IMR-90 (cell line): ENCODE results near the gene FAM110D. TPM values are rescaled to one million over a fixed set of nuclear protein-coding genes. Genes with fewer than 3 reads are reported as not detected.

Source experiments
- ATAC-seq: fragments of 200-7000 bp; cut with Tn5 transposase; 2 replicates; pipeline ENCODE4 v1.9.1; 2020; ENCODE audit warnings: low read depth, mild to moderate bottlenecking, moderate library complexity
- BruUV-seq: library from RNA; stranded (reverse); fragments of 400-500 nt; replicated peaks from 2 replicates; lab custom pipeline; 2021; lab: Mats Ljungman, UMichigan
- CTCF ChIA-PET: fragments of 300-600 bp; formaldehyde crosslinking; extraction: SDS; loops from one replicate; lab custom pipeline; 2021; ENCODE audit warnings: antibody characterized with exemption; lab: Yijun Ruan, JAX
- POLR2A ChIA-PET: fragments of 300-600 bp; sonication (Branson Sonifier 250); formaldehyde crosslinking; loops from one replicate; lab custom pipeline; 2022; ENCODE audit warnings: antibody characterized with exemption; ENCODE audit not compliant: unreplicated experiment; lab: Charles Lee
- DNase-seq: peaks from one replicate; pipeline ENCODE4 v3.0.0; 2013
- H2AFZ ChIP-seq: replicated peaks from 2 replicates; pipeline ENCODE3; 2013; ENCODE audit warnings: low read length, mild to moderate bottlenecking; ENCODE audit not compliant: poor library complexity
- H2AK5ac ChIP-seq: 2 replicates; pipeline ENCODE4 v1.6.1; 2013; ENCODE audit warnings: low read depth, low read length, inconsistent platforms
- H2AK9ac ChIP-seq: replicated peaks from 2 replicates; pipeline ENCODE3; 2013; ENCODE audit warnings: mild to moderate bottlenecking, low read depth, low read length, moderate library complexity; ENCODE audit not compliant: poor library complexity
- H2BK120ac ChIP-seq: 2 replicates; pipeline ENCODE4 v1.6.1; 2013; ENCODE audit warnings: low read depth, low read length, inconsistent platforms
- H2BK15ac ChIP-seq: 3 replicates; pipeline ENCODE4 v1.6.1; 2013; ENCODE audit warnings: low read depth, low read length, inconsistent platforms
- H2BK20ac ChIP-seq: 2 replicates; pipeline ENCODE4 v1.6.1; 2013; ENCODE audit warnings: low read depth, mild to moderate bottlenecking, inconsistent platforms, low read length, moderate library complexity
- H2BK5ac ChIP-seq: 2 replicates; pipeline ENCODE4 v1.6.1; 2013; ENCODE audit warnings: mild to moderate bottlenecking, low read depth, low read length, inconsistent platforms; ENCODE audit not compliant: poor library complexity, severe bottlenecking
- H3K14ac ChIP-seq: replicated peaks from 2 replicates; pipeline ENCODE4 v1.6.1; 2013; ENCODE audit warnings: low read depth, low read length, inconsistent platforms
- H3K18ac ChIP-seq: 2 replicates; pipeline ENCODE4 v1.6.1; 2013; ENCODE audit warnings: low read depth, low read length, control low read depth
- H3K23ac ChIP-seq: 2 replicates; pipeline ENCODE4 v1.6.1; 2013; ENCODE audit warnings: low read depth, low read length, inconsistent platforms
- H3K27ac ChIP-seq: 2 replicates; pipeline ENCODE4 v1.5.1; 2013; ENCODE audit warnings: mild to moderate bottlenecking, control low read depth, low read length; ENCODE audit not compliant: insufficient read depth
- H3K27me3 ChIP-seq: 2 replicates; pipeline ENCODE4 v1.6.1; 2013; ENCODE audit warnings: low read length; ENCODE audit not compliant: control insufficient read depth, insufficient read depth
- H3K36me3 ChIP-seq: 2 replicates; pipeline ENCODE4 v1.6.1; 2013; ENCODE audit warnings: low read length, mixed read lengths; ENCODE audit not compliant: control insufficient read depth, insufficient read depth
- H3K4ac ChIP-seq: 2 replicates; pipeline ENCODE4 v1.6.1; 2013; ENCODE audit warnings: low read depth, low read length, inconsistent platforms
- H3K4me1 ChIP-seq: 2 replicates; pipeline ENCODE4 v1.6.1; 2013; ENCODE audit warnings: low read length, mixed read lengths; ENCODE audit not compliant: control insufficient read depth, insufficient read depth
- H3K4me2 ChIP-seq: 2 replicates; pipeline ENCODE4 v1.6.1; 2013; ENCODE audit warnings: low read depth, mild to moderate bottlenecking, control low read depth, low read length, moderate library complexity
- H3K4me3 ChIP-seq: 2 replicates; pipeline ENCODE4 v1.5.1; 2013; ENCODE audit warnings: low read depth, mild to moderate bottlenecking, control low read depth, low read length, moderate library complexity; ENCODE audit not compliant: insufficient read depth
- H3K56ac ChIP-seq: 2 replicates; pipeline ENCODE4 v1.6.1; 2013; ENCODE audit warnings: low read length, inconsistent platforms; ENCODE audit not compliant: insufficient read depth; ENCODE audit errors: extremely low read depth
- H3K79me1 ChIP-seq, 2 experiments: 2 replicates each; pipeline ENCODE4 v1.6.1; 2013; ENCODE audit warnings: low read length in 2 of 2, inconsistent platforms in 1 of 2, low read depth in 1 of 2
- H3K9ac ChIP-seq: 2 replicates; pipeline ENCODE4 v1.6.1; 2013; ENCODE audit warnings: low read depth, low read length, control low read depth
- H3K9me1 ChIP-seq: 2 replicates; pipeline ENCODE4 v1.6.1; 2013; ENCODE audit warnings: low read length, inconsistent platforms; ENCODE audit not compliant: insufficient read depth
- H3K9me3 ChIP-seq: 2 replicates; pipeline ENCODE4 v1.6.1; 2013; ENCODE audit warnings: low read length; ENCODE audit not compliant: control insufficient read depth, insufficient read depth
- H4K20me1 ChIP-seq: 2 replicates; pipeline ENCODE4 v1.6.1; 2013; ENCODE audit warnings: low read length, inconsistent platforms; ENCODE audit not compliant: insufficient read depth
- H4K5ac ChIP-seq: 2 replicates; pipeline ENCODE4 v1.6.1; 2013; ENCODE audit warnings: mild to moderate bottlenecking, low read depth, low read length, control low read depth
- H4K8ac ChIP-seq, 2 experiments: 2 replicates each; pipeline ENCODE4 v1.6.1; 2013; ENCODE audit warnings: low read depth in 2 of 2, low read length in 2 of 2, control low read depth in 1 of 2, inconsistent platforms in 1 of 2
- H4K91ac ChIP-seq: 2 replicates; pipeline ENCODE4 v1.6.1; 2013; ENCODE audit warnings: low read depth, low read length, inconsistent platforms; ENCODE audit not compliant: insufficient read depth
- BHLHE40 ChIP-seq: fragments of 150-350 bp; IDR thresholded peaks from 2 replicates; pipeline ENCODE4 v1.6.1; 2016; ENCODE audit warnings: mild to moderate bottlenecking, low read depth, low read length
- CEBPB ChIP-seq: IDR thresholded peaks from 2 replicates; pipeline ENCODE4 v1.6.1; 2012; ENCODE audit warnings: low read depth, low read length, improper control_type of control experiment
- CHD1 ChIP-seq: IDR thresholded peaks from 2 replicates; pipeline ENCODE4 v1.6.1; 2012; ENCODE audit warnings: low read depth, low read length, improper control_type of control experiment
- CTCF ChIP-seq: conservative IDR thresholded peaks from 2 replicates; pipeline ENCODE4 v1.5.1; 2012; ENCODE audit warnings: mild to moderate bottlenecking, low read depth, low read length, improper control_type of control experiment
- ELK1 ChIP-seq: fragments of 150-350 bp; IDR thresholded peaks from 2 replicates; pipeline ENCODE4 v1.6.1; 2016; ENCODE audit warnings: low read depth, mild to moderate bottlenecking, low read length, moderate library complexity, borderline replicate concordance
- FOS ChIP-seq: fragments of 150-350 bp; IDR thresholded peaks from 2 replicates; pipeline ENCODE4 v1.6.1; 2016; ENCODE audit warnings: low read depth, low read length
- MAFK ChIP-seq: IDR thresholded peaks from 2 replicates; pipeline ENCODE4 v1.6.1; 2012; ENCODE audit warnings: low read depth, low read length, improper control_type of control experiment
- MXI1 ChIP-seq: IDR thresholded peaks from 2 replicates; pipeline ENCODE4 v1.6.1; 2012; ENCODE audit warnings: low read depth, mild to moderate bottlenecking, low read length, moderate library complexity, borderline replicate concordance
- NFE2L2 ChIP-seq: fragments of 150-350 bp; IDR thresholded peaks from 2 replicates; pipeline ENCODE4 v1.6.1; 2016; ENCODE audit warnings: low read depth, mild to moderate bottlenecking, low read length
- POLR2A ChIP-seq: IDR thresholded peaks from 2 replicates; pipeline ENCODE4 v1.6.1; 2012; ENCODE audit warnings: mild to moderate bottlenecking, low read depth, low read length
- RCOR1 ChIP-seq: IDR thresholded peaks from 2 replicates; pipeline ENCODE4 v1.6.1; 2012; ENCODE audit warnings: mild to moderate bottlenecking, low read length, improper control_type of control experiment; ENCODE audit not compliant: insufficient replicate concordance
- SMC3 ChIP-seq: fragments of 150-350 bp; IDR thresholded peaks from 2 replicates; pipeline ENCODE4 v1.6.1; 2016; ENCODE audit warnings: low read depth, mild to moderate bottlenecking, antibody characterized with exemption, low read length, moderate library complexity
- USF2 ChIP-seq: fragments of 150-350 bp; IDR thresholded peaks from 2 replicates; pipeline ENCODE4 v1.6.1; 2017; ENCODE audit warnings: mild to moderate bottlenecking, antibody characterized with exemption, low read length, low read depth
- dilution Hi-C: fragments of 300-500 bp; cut with HindIII; formaldehyde crosslinking; loops from one replicate; pipeline ENCODE4 v1.14.3; 2018; ENCODE audit warnings: low sequenced_read_pairs; ENCODE audit not compliant: unreplicated experiment
- in situ Hi-C: fragments of 300-500 bp; cut with MboI; formaldehyde crosslinking; loops from 3 replicates; pipeline ENCODE4 v1.14.3; 2019; ENCODE audit warnings: low sequenced_read_pairs, inconsistent platforms, mixed read lengths
- intact Hi-C: fragments of 100-400 bp; cut with micrococcal nuclease; formaldehyde crosslinking; loops from 2 replicates; pipeline ENCODE4 v1.10.0; 2022
- polyA plus RNA-seq, 3 experiments: library from polyadenylated mRNA; depleted of rRNA; stranded (reverse); fragments of >200 nt; gene quantifications; 2 replicates each; pipeline ENCODE4 v1.2.3, GENCODE V29; 2012; ENCODE audit warnings: low replicate concordance in 1 of 3
- total RNA-seq: library from RNA; depleted of rRNA; stranded (reverse); fragments of >200 nt; gene quantifications from 2 replicates; pipeline ENCODE4 v1.2.3, GENCODE V29; 2012

The FAM110D gene
- total and polyA plus RNA-seq, 2 of the 4 experiments (the other 2 are of a cell fraction), result not detected

GRCh38 chr1:26124418-26125331 is 34.2 kb upstream of the FAM110D start (continued):
- TF ChIP-seq MAFK (no peak), NFE2L2 (no peak)

- Histone ChIP-seq H4K5ac (no peak overlapping the region), H4K20me1 (no peaks in the 10 kb centered on the region), H3K9me1 (no peaks in the 10 kb centered on the region), H2AK5ac (no peak overlapping the region), H4K8ac (no peak overlapping the region), H3K79me1 (no peaks in the 10 kb centered on the region; a peak in 1 of 4 replicates), H2BK5ac (no peak overlapping the region), H3K4me2 (no peak overlapping the region), H3K14ac (no peak overlapping the region), H3K27me3 (peaks cover 5% of the 10 kb centered on the region), H3K23ac (no peak overlapping the region), H2BK120ac (no peak overlapping the region), H3K9me3 (no peaks in the 10 kb centered on the region), H2AFZ (no peak overlapping the region), H3K18ac (no peak overlapping the region), H2BK15ac (no peak overlapping the region), H3K4me3 (no peak overlapping the region), H3K4me1 (0 out of 2 replicates have a peak, but pooled peaks cover 1% of the 10 kb centered on the region), H4K91ac (no peak overlapping the region), H2BK20ac (no peak overlapping the region), H3K27ac (no peak overlapping the region), H3K36me3 (peaks cover 4% of the 10 kb centered on the region; the same call in 1 of the 2 replicates), H3K9ac (no peak overlapping the region), H3K4ac (no peak overlapping the region), H2AK9ac (no peak overlapping the region), H3K56ac (no peak overlapping the region)
- CTCF ChIA-PET, result no interaction called here
- dilution Hi-C loops, result no loop called here
- POLR2A ChIA-PET, result no interaction called here
- in situ Hi-C loops, result no loop called here
- intact Hi-C loops, result no loop called here
- DNase-seq (no peak), ATAC-seq (no peak)
- BruUV-seq, result no TSS peak
- TF ChIP-seq CTCF (no peak), CHD1 (no peak), POLR2A (no peak), RCOR1 (no peak), ELK1 (no peak), SMC3 (no peak), MXI1 (no peak), FOS (no peak), BHLHE40 (no peak), CEBPB (no peak), USF2 (no peak)
These were observed 33.5 kb upstream of the FAM110D start for GRCh38 chr1:26125382-26125781.
